ENCODE results near the gene NTM. TPM values are rescaled to one million over a fixed set of nuclear protein-coding genes. Genes with fewer than 3 reads are reported as not detected.

NTM gene
- total and polyA plus RNA-seq, 2 donors (not counting 3 experiments of a cell fraction or from before 2014, with no cell fraction given) = 1.00 to 1.1 TPM

GRCh38 chr11:132006884-132007580 lies 636.6 kb downstream of the NTM start:
- H3K4me2 ChIP-seq (ENCODE audit: insufficient read depth, low read length) = no peak overlapping the region
- ChIA-PET CTCF (interaction anchor here (1.7 kb wide), 1 partner anchor 43 kb away, joined by 3 read pairs; no protein-coding TSS in a partner anchor), POLR2A (no interaction called here)
- DNase-seq (ENCODE audit: low read depth, low spot score) (no peak), FAIRE-seq (no peak)
- no peaks in the 10 kb centered on the region for H3K79me2 ChIP-seq (ENCODE audit: control insufficient read depth, insufficient read depth, low read length)
- intact Hi-C loops (cut with micrococcal nuclease) = no loop called here
- no TSS peak for BruUV-seq (replicated peaks)
- no peaks in the 10 kb centered on the region for H3K9me1 ChIP-seq (replicated peaks; ENCODE audit: control insufficient read depth, extremely low read depth, insufficient read depth, low read length)
- no peaks in the 10 kb centered on the region for H3K4me1 ChIP-seq (ENCODE audit: control insufficient read depth, extremely low read depth, insufficient read depth, low read length)
- H2AFZ ChIP-seq (ENCODE audit: low read depth, low read length) = no peak overlapping the region
- no peak overlapping the region for H3K27ac ChIP-seq (ENCODE audit: insufficient read depth, low read depth, low read length)
- peaks cover 5 to 13% of the 10 kb centered on the region in 2 experiments for H3K27me3 ChIP-seq (ENCODE audit: control insufficient read depth in 2 of 2, insufficient read depth in 2 of 2, low read length in 2 of 2)
- H3K4me3 ChIP-seq (replicated peaks in 1 of 3; ENCODE audit: insufficient read depth in 1 of 3, low read depth in 1 of 3, low read length in 3 of 3) = no peak overlapping the region
- H3K9me3 ChIP-seq (replicated peaks; ENCODE audit: control insufficient read depth, insufficient read depth, low read length) = no peaks in the 10 kb centered on the region
- no peaks in the 10 kb centered on the region for H3K36me3 ChIP-seq (ENCODE audit: control insufficient read depth in 2 of 2, extremely low read depth in 1 of 2, insufficient read depth in 2 of 2, low read length in 2 of 2)
- H3K9ac ChIP-seq (replicated peaks; ENCODE audit: extremely low read depth, insufficient read depth, low read length) = no peak overlapping the region
- dilution Hi-C loops (cut with MboI; ENCODE audit: extremely low pct_ligation_motif_present, low sequenced_read_pairs) = no loop called here
- no peaks in the 10 kb centered on the region for H4K20me1 ChIP-seq (replicated peaks; ENCODE audit: control insufficient read depth, extremely low read depth, insufficient read depth, low read length)
- TF ChIP-seq JUN (IDR thresholded peaks at IDR 0.05; ENCODE audit: borderline replicate concordance, insufficient read depth, insufficient read length, low read depth) (no peak), POLR2AphosphoS5 (IDR thresholded peaks at IDR 0.05; ENCODE audit: insufficient read depth, low read depth, low read length) (no peak)

- Histone ChIP-seq H2AFZ (ENCODE audit: low read depth, low read length) (no peak overlapping the region), H3K4me3 (replicated peaks in 1 of 3; ENCODE audit: insufficient read depth in 1 of 3, low read depth in 1 of 3, low read length in 3 of 3) (no peak overlapping the region), H3K27ac (ENCODE audit: insufficient read depth, low read depth, low read length) (no peak overlapping the region), H3K27me3 (ENCODE audit: control insufficient read depth in 2 of 2, insufficient read depth in 2 of 2, low read length in 2 of 2) (peaks cover 5 to 13% of the 10 kb centered on the region in 2 experiments), H3K36me3 (ENCODE audit: control insufficient read depth in 2 of 2, extremely low read depth in 1 of 2, insufficient read depth in 2 of 2, low read length in 2 of 2) (no peaks in the 10 kb centered on the region), H3K9me3 (replicated peaks; ENCODE audit: control insufficient read depth, insufficient read depth, low read length) (no peaks in the 10 kb centered on the region), H3K9me1 (replicated peaks; ENCODE audit: control insufficient read depth, extremely low read depth, insufficient read depth, low read length) (no peaks in the 10 kb centered on the region), H3K79me2 (ENCODE audit: control insufficient read depth, insufficient read depth, low read length) (no peaks in the 10 kb centered on the region), H4K20me1 (replicated peaks; ENCODE audit: control insufficient read depth, extremely low read depth, insufficient read depth, low read length) (no peaks in the 10 kb centered on the region), H3K9ac (replicated peaks; ENCODE audit: extremely low read depth, insufficient read depth, low read length) (no peak overlapping the region), H3K4me1 (ENCODE audit: control insufficient read depth, extremely low read depth, insufficient read depth, low read length) (no peaks in the 10 kb centered on the region), H3K4me2 (ENCODE audit: insufficient read depth, low read length) (no peak overlapping the region)
- intact Hi-C loops (cut with micrococcal nuclease) (no loop called here), dilution Hi-C loops (cut with MboI; ENCODE audit: extremely low pct_ligation_motif_present, low sequenced_read_pairs) (no loop called here)
- DNase-seq (ENCODE audit: low read depth, low spot score) = no peak
- TF ChIP-seq POLR2AphosphoS5 (IDR thresholded peaks at IDR 0.05; ENCODE audit: insufficient read depth, low read depth, low read length) (no peak), MAX (IDR thresholded peaks at IDR 0.05; ENCODE audit: insufficient read depth, insufficient read length) (no peak), MYC (IDR thresholded peaks at IDR 0.05; ENCODE audit: low read depth, low read length) (no peak), EZH2 (IDR thresholded peaks at IDR 0.05; ENCODE audit: borderline replicate concordance, low read depth, low read length, severe bottlenecking) (no peak), FOS (IDR thresholded peaks at IDR 0.05; ENCODE audit: borderline replicate concordance, insufficient read depth, low read length) (no peak), JUN (IDR thresholded peaks at IDR 0.05; ENCODE audit: borderline replicate concordance, insufficient read depth, insufficient read length, low read depth) (no peak), POLR2A (IDR thresholded peaks at IDR 0.05; ENCODE audit: low read depth, low read length) (no peak), GATA2 (IDR thresholded peaks at IDR 0.05; ENCODE audit: insufficient read depth, insufficient read length, low read depth, low read length) (no peak)
- TF ChIP-seq, protein P1, sequence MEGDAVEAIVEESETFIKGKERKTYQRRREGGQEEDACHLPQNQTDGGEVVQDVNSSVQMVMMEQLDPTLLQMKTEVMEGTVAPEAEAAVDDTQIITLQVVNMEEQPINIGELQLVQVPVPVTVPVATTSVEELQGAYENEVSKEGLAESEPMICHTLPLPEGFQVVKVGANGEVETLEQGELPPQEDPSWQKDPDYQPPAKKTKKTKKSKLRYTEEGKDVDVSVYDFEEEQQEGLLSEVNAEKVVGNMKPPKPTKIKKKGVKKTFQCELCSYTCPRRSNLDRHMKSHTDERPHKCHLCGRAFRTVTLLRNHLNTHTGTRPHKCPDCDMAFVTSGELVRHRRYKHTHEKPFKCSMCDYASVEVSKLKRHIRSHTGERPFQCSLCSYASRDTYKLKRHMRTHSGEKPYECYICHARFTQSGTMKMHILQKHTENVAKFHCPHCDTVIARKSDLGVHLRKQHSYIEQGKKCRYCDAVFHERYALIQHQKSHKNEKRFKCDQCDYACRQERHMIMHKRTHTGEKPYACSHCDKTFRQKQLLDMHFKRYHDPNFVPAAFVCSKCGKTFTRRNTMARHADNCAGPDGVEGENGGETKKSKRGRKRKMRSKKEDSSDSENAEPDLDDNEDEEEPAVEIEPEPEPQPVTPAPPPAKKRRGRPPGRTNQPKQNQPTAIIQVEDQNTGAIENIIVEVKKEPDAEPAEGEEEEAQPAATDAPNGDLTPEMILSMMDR (IDR thresholded peaks at IDR 0.05; ENCODE audit: extremely low read depth in 1 of 2, insufficient read depth in 1 of 2, low read depth in 1 of 2, low read length in 2 of 2) = no peak
- no peak for FAIRE-seq
- ChIA-PET CTCF (interaction anchor here (0.9 kb wide), 1 partner anchor 119 kb away, joined by 3 read pairs; no protein-coding TSS in a partner anchor), POLR2A (interaction anchor here (0.6 kb wide), 1 partner anchor 33 kb away, joined by 4 read pairs; no protein-coding TSS in a partner anchor)
- no TSS peak for BruUV-seq (replicated peaks)
These were observed 637.8 kb downstream of the NTM start for GRCh38 chr11:132008226-132008625.

Measured in endothelial cell of umbilical vein (primary cell).